ENCODE results near the gene RNF223. TPM values are rescaled to one million over a fixed set of nuclear protein-coding genes. Genes with fewer than 3 reads are reported as not detected.
"Not testable (repeated sequence)": the region's sequence is repeated elsewhere in the genome, so short reads cannot be mapped to it uniquely, and the experiment has no call there.

The RNF223 gene
- total RNA-seq, 4 donors from 2014 or later = not detected

DNA sequence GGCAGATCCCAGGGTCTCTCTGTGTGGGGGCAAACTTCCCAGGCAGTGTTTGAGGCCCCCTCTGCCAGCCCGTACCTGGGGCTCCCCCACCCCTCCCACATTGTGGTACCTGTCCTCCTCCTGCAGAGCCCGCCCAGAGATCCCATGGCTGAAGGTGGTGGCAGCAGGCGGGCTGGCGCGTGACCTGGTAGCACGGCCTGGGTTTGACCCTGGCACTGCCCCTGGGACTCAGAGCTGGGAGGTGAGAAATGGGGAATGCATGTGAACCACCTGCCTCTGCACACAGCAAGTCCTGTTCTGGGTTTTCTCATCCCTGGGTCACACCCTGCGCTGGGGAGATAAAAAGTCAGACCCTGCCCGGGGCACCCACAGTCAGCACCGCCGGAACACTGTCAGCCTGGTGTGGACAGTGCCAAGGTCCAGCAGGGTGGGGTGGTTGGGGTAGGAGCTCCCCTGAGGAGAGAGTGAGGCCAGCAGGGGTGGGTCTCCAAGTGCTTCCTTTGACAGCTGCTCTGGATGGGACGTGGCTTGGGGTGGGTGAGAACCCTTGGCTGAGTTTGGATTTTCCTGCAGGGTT lies 42.4 kb downstream of the RNF223 start:
- H3K4me1 ChIP-seq = peaks cover 0 to 19% of the 10 kb centered on the region in 2 donors
- no peaks in the 10 kb centered on the region for H3K36me3 ChIP-seq
- intact Hi-C loops (cut with DNase I; ENCODE audit: low total_unique reads) = loop anchor here (5.0 kb wide), 1 partner anchor 36 kb away; no protein-coding TSS in a partner anchor
- H3K27ac ChIP-seq = no peak overlapping the region
- TF ChIP-seq POLR2A (IDR thresholded peaks at IDR 0.05) (no peak), CTCF (IDR thresholded peaks at IDR 0.05) (no peak)
- H3K27me3 ChIP-seq = peaks cover 0 to 8% of the 10 kb centered on the region in 2 donors
- DNase-seq = no peak
- H3K9me3 ChIP-seq = no peaks in the 10 kb centered on the region
- H3K4me3 ChIP-seq = no peak overlapping the region

- intact Hi-C loops (cut with DNase I; ENCODE audit: low total_unique reads) = loop anchor here (5.0 kb wide), 1 partner anchor 36 kb away; no protein-coding TSS in a partner anchor
- not testable (repeated sequence) for H3K27me3 ChIP-seq, H3K4me3 ChIP-seq, H3K9me3 ChIP-seq, DNase-seq, H3K27ac ChIP-seq, H3K36me3 ChIP-seq
- H3K4me1 ChIP-seq = peaks cover 0 to 19% of the 10 kb centered on the region in 2 donors
These were observed 43.0 kb downstream of the RNF223 start for GRCh38 chr1:1030867-1031658.

DNA sequence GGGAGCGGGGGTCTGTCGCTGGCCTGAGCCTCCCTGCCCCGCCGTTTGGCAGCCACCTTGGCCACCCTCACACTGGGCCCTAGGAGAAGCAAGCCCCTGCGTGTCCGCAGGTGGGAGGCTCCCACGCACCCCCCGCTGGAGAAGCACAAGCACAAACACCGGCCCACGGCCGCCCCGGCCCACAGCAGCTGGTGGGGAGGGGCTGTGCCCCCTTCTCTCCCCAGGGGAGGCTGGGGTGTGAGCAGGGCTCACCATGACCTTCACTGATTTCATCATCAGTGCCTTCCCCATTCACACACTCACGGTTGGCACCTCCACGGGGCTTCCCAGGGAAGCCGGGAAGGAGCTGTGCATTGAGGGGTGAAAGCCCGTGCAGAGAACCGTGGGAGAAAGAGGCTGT lies 46.3 kb downstream of the RNF223 start:
- intact Hi-C loops (cut with DNase I; ENCODE audit: low total_unique reads) = no loop called here
- no peaks in the 10 kb centered on the region for H3K27me3 ChIP-seq
- H3K4me1 ChIP-seq = peaks cover 0 to 9% of the 10 kb centered on the region in 2 donors
- H3K4me3 ChIP-seq = no peak overlapping the region
- H3K9me3 ChIP-seq = no peaks in the 10 kb centered on the region
- no peak for TF ChIP-seq POLR2A (IDR thresholded peaks at IDR 0.05)
- TF ChIP-seq CTCF (IDR thresholded peaks at IDR 0.05) = no peak
- DNase-seq = no peak
- H3K27ac ChIP-seq = no peak overlapping the region
- H3K36me3 ChIP-seq = no peaks in the 10 kb centered on the region

- Histone ChIP-seq H3K27me3 (no peaks in the 10 kb centered on the region), H3K27ac (no peak overlapping the region), H3K36me3 (no peaks in the 10 kb centered on the region), H3K4me1 (peaks cover 0 to 6% of the 10 kb centered on the region in 2 donors), H3K9me3 (no peaks in the 10 kb centered on the region), H3K4me3 (no peak overlapping the region)
- TF ChIP-seq CTCF (IDR thresholded peaks at IDR 0.05) (no peak), POLR2A (IDR thresholded peaks at IDR 0.05) (no peak)
- intact Hi-C loops (cut with DNase I; ENCODE audit: low total_unique reads) = no loop called here
- DNase-seq = no peak
These were observed 47.3 kb downstream of the RNF223 start for GRCh38 chr1:1026599-1027413.

DNA sequence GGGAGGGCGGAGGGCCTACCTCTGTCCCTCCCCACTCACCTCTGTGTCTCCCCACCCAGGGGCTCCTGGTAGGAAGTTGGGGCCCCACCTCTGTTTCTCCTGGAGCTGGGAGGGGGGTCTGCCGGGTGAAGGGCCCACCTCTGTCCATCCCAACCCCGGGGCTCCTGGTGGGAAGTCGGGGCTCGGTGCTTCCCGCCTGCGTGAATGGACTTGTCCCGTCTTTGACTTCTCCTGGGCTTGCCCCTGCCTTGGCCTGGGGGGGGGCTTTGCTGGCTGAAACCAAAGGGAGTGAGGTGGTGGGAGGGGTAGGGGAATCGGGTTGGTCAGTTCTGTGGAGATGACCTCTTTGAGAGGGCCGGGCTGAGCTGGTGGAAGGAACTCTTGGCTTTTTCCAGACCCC lies 48.4 kb downstream of the RNF223 start:
- H3K27ac ChIP-seq = no peak overlapping the region
- intact Hi-C loops (cut with DNase I; ENCODE audit: low total_unique reads) = no loop called here
- DNase-seq = no peak
- no peaks in the 10 kb centered on the region for H3K36me3 ChIP-seq
- TF ChIP-seq CTCF (IDR thresholded peaks at IDR 0.05) = no peak
- H3K4me1 ChIP-seq = peaks cover 0 to 12% of the 10 kb centered on the region in 2 donors
- no peaks in the 10 kb centered on the region for H3K27me3 ChIP-seq
- H3K4me3 ChIP-seq = no peak overlapping the region
- no peaks in the 10 kb centered on the region for H3K9me3 ChIP-seq
